Measurements from ENCODE around the gene MAP2K5. TPM values are rescaled to one million over a fixed set of nuclear protein-coding genes. Genes with fewer than 3 reads are reported as not detected.

MAP2K5 gene
- total RNA-seq, 1 donor from 2014 or later, result 11.6 TPM

- no peak for DNase-seq
Observed at GRCh38 chr15:67674983-67675382, 132.5 kb downstream of the MAP2K5 start.

GRCh38 chr15:67678089-67678488 lies 135.6 kb downstream of the MAP2K5 start:
- no peak for DNase-seq

- no peak for DNase-seq
Observed at GRCh38 chr15:67678993-67679392, 136.5 kb downstream of the MAP2K5 start.

GRCh38 chr15:67680641-67681040 lies 138.1 kb downstream of the MAP2K5 start:
- no peak for DNase-seq

GRCh38 chr15:67685008-67685599 lies 142.6 kb downstream of the MAP2K5 start:
- peak; percentile 54 for DNase-seq

- DNase-seq, result no peak
Observed at GRCh38 chr15:67685716-67686115, 143.2 kb downstream of the MAP2K5 start.

GRCh38 chr15:67690936-67691335 lies 148.4 kb downstream of the MAP2K5 start:
- DNase-seq, result no peak

- DNase-seq, result no peak
Observed at GRCh38 chr15:67691450-67691849, 148.9 kb downstream of the MAP2K5 start.

GRCh38 chr15:67692573-67692972 lies 150.1 kb downstream of the MAP2K5 start:
- no peak for DNase-seq

GRCh38 chr15:67696087-67696486 lies 153.6 kb downstream of the MAP2K5 start:
- DNase-seq, result no peak

GRCh38 chr15:67700023-67700422 lies 157.5 kb downstream of the MAP2K5 start:
- no peak for DNase-seq

- no peak for DNase-seq
Observed at GRCh38 chr15:67701669-67702068, 159.2 kb downstream of the MAP2K5 start.

- no peak for DNase-seq
Observed at GRCh38 chr15:67707520-67708283, 165.2 kb downstream of the MAP2K5 start.

- no peak for DNase-seq
Observed at GRCh38 chr15:67708500-67708899, 166.0 kb downstream of the MAP2K5 start.

- DNase-seq, result peak; percentile 91
Observed at GRCh38 chr15:67715170-67715569, 172.7 kb downstream of the MAP2K5 start.

- DNase-seq, result no peak
Observed at GRCh38 chr15:67716171-67716570, 173.7 kb downstream of the MAP2K5 start.

GRCh38 chr15:67717776-67718175 lies 175.3 kb downstream of the MAP2K5 start:
- peak; percentile 13 for DNase-seq

- DNase-seq, result no peak
Observed at GRCh38 chr15:67719330-67719959, 176.9 kb downstream of the MAP2K5 start.

GRCh38 chr15:67720556-67721175 lies 178.2 kb downstream of the MAP2K5 start:
- DNase-seq, result no peak

- DNase-seq, result no peak
Observed at GRCh38 chr15:67722030-67722817, 179.7 kb downstream of the MAP2K5 start.

- no peak for DNase-seq
Observed at GRCh38 chr15:67723294-67724024, 181.0 kb downstream of the MAP2K5 start.
